Embryonic facial prominence (tissue), 1 donor: ENCODE measurements around the gene TFF3.

Source experiments
- DNase-seq: peaks from one replicate; pipeline ENCODE4 v3.0.0-alpha.2; 2016; ENCODE audit errors: extremely low spot score

The TFF3 gene

GRCh38 chr21:42320791-42321190, 5.6 kb upstream of the TFF3 start:
- no peak for DNase-seq

- no peak for DNase-seq
Measured at GRCh38 chr21:42319851-42320572, 4.8 kb upstream of the TFF3 start.

- no peak for DNase-seq
Measured at GRCh38 chr21:42319376-42319775, 4.2 kb upstream of the TFF3 start.

- no peak for DNase-seq
Measured at GRCh38 chr21:42317826-42318746, 2.9 kb upstream of the TFF3 start.

GRCh38 chr21:42317341-42317741, 2.1 kb upstream of the TFF3 start:
- DNase-seq = no peak

- no peak for DNase-seq
Measured at GRCh38 chr21:42316891-42317290, 1.7 kb upstream of the TFF3 start.

GRCh38 chr21:42314616-42315295, 453 bp downstream of the TFF3 start:
- DNase-seq = no peak

GRCh38 chr21:42313501-42313969, 1.7 kb downstream of the TFF3 start:
- DNase-seq = no peak

- DNase-seq = no peak
Measured at GRCh38 chr21:42312626-42313104, 2.5 kb downstream of the TFF3 start.

GRCh38 chr21:42311816-42312625, 3.2 kb downstream of the TFF3 start:
- no peak for DNase-seq

- no peak for DNase-seq
Measured at GRCh38 chr21:42311160-42311559, 4.0 kb downstream of the TFF3 start.

- DNase-seq = no peak
Measured at GRCh38 chr21:42310411-42311001, 4.7 kb downstream of the TFF3 start.

GRCh38 chr21:42309753-42310213, 5.4 kb downstream of the TFF3 start:
- peak; percentile 42 for DNase-seq

GRCh38 chr21:42308914-42309752, 6.1 kb downstream of the TFF3 start:
- no peak for DNase-seq

GRCh38 chr21:42308161-42308913, 6.9 kb downstream of the TFF3 start:
- DNase-seq = no peak

GRCh38 chr21:42307106-42307505, 8.1 kb downstream of the TFF3 start:
- DNase-seq = no peak

- DNase-seq = no peak
Measured at GRCh38 chr21:42306366-42307035, 8.7 kb downstream of the TFF3 start.

- DNase-seq = no peak
Measured at GRCh38 chr21:42305707-42306147, 9.5 kb downstream of the TFF3 start.
